Activated T-helper 2 cell treated with anti-CD3 and anti-CD28 coated beads, Interferon-gamma antibody, Interleukin-2, Interleukin-4, amounts not matched to agents 10 μg/mL and 5 μg/mL and 100 μg/mL, durations not matched to agents 14 hours and 24 hours and 36 hours (primary cell): Measurements from ENCODE around the gene TRIP13. TPM values are rescaled to one million over a fixed set of nuclear protein-coding genes. Genes with fewer than 3 reads are reported as not detected.
"Not testable (repeated sequence)": the region's sequence is repeated elsewhere in the genome, so short reads cannot be mapped to it uniquely, and the experiment has no call there.

Experiments
- DNase-seq: peaks from one replicate; pipeline ENCODE4 v3.0.0; 2021; ENCODE audit warnings: low spot score
- H3K27ac Mint-ChIP-seq: one replicate; pipeline ENCODE4 v1.8.0; 2021; ENCODE audit warnings: mixed read lengths
- H3K27me3 Mint-ChIP-seq: one replicate; pipeline ENCODE4 v1.8.0; 2021; ENCODE audit warnings: low read depth, mixed read lengths
- H3K36me3 Mint-ChIP-seq: one replicate; pipeline ENCODE4 v1.8.0; 2021; ENCODE audit warnings: low read depth, mixed read lengths
- H3K4me1 Mint-ChIP-seq: one replicate; pipeline ENCODE4 v1.8.0; 2021; ENCODE audit warnings: low read depth, mixed read lengths
- H3K4me3 Mint-ChIP-seq: one replicate; pipeline ENCODE4 v1.8.0; 2021; ENCODE audit warnings: low read depth, mild to moderate bottlenecking, moderate library complexity, mixed read lengths
- H3K9me3 Mint-ChIP-seq: one replicate; pipeline ENCODE4 v1.8.0; 2021; ENCODE audit warnings: mixed read lengths
- intact Hi-C: fragments of 100-400 bp; cut with micrococcal nuclease; formaldehyde crosslinking; loops from one replicate; pipeline ENCODE4 v1.15.1; 2023
- total RNA-seq: library from RNA; stranded (reverse); gene quantifications from 2 replicates; pipeline ENCODE4 v1.2.3, GENCODE V29; 2022

The TRIP13 gene
- total RNA-seq, 1 donor from 2014 or later = 37.6 TPM

DNA sequence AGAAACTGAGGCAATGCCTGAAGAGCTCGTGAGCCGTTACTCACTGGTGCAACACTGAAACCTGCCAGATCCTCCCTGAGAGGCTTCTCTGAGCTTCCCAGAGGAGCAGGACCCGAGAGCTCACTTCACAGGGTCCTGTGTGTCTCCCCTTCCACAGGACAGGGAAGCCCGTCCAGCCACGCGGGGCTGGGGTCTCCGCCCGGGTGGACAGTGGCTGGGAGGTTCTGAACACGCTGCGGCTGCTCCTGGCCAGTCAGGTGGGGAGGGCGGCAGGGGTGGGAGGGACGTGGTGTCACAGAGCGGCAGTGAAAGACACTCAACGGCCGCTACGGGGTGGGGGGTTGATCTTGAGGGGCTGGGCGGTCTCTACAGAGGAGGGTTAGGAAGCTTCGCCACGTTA, 41.6 kb upstream of the TRIP13 start:
- no peak for DNase-seq
- Mint-ChIP-seq H3K4me3 (no peak overlapping the region), H3K9me3 (no peaks in the 10 kb centered on the region), H3K36me3 (no peaks in the 10 kb centered on the region), H3K4me1 (no peaks in the 10 kb centered on the region), H3K27me3 (no peaks in the 10 kb centered on the region), H3K27ac (no peak overlapping the region)
- intact Hi-C loops = no loop called here

DNA sequence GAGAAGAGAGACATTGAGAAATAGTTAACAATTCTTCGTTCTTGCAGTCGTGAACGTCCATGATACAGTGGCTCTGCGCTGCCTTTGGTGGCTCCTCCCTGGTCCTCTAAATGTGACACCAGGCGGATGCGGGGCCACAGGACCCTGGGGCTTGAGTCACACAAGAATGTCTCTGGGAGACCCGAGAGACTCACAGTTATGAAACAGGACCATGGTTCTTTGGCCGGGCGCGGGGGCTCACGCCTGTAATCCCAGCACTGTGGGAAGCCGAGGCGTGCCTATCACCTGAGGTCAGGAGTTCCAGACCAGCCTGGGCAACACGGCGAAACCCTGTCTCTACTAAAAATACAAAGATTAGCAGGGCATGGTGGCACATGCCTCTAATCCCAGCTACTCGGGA, 41.1 kb upstream of the TRIP13 start:
- H3K4me1 Mint-ChIP-seq = no peaks in the 10 kb centered on the region
- no peaks in the 10 kb centered on the region for H3K36me3 Mint-ChIP-seq
- H3K9me3 Mint-ChIP-seq = no peaks in the 10 kb centered on the region
- DNase-seq = no peak
- intact Hi-C loops = no loop called here
- H3K27me3 Mint-ChIP-seq = no peaks in the 10 kb centered on the region
- no peak overlapping the region for H3K27ac Mint-ChIP-seq
- H3K4me3 Mint-ChIP-seq = no peak overlapping the region

DNA sequence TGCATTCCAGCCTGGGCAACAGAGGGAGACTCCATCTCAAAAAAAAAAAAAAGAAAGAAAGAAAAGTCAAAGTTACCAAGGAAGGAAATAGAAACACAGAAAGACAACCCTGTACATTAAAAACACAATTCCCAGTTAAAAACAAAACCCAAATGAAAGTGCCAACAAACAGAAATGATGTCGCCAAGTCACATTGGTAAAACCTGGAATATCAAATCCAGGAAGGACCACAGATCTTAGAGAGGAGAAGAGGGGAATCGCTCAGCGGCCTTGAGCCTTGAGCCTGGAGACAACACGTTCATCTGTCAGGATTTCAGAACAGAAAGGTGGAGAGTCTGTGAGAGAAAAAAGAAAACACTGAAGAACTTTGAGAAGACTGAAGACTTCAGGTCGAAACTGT, 40.7 kb upstream of the TRIP13 start:
- Mint-ChIP-seq H3K4me1 (no peaks in the 10 kb centered on the region), H3K36me3 (no peaks in the 10 kb centered on the region), H3K9me3 (no peaks in the 10 kb centered on the region), H3K4me3 (no peak overlapping the region), H3K27ac (no peak overlapping the region), H3K27me3 (no peaks in the 10 kb centered on the region)
- intact Hi-C loops = no loop called here
- no peak for DNase-seq

DNA sequence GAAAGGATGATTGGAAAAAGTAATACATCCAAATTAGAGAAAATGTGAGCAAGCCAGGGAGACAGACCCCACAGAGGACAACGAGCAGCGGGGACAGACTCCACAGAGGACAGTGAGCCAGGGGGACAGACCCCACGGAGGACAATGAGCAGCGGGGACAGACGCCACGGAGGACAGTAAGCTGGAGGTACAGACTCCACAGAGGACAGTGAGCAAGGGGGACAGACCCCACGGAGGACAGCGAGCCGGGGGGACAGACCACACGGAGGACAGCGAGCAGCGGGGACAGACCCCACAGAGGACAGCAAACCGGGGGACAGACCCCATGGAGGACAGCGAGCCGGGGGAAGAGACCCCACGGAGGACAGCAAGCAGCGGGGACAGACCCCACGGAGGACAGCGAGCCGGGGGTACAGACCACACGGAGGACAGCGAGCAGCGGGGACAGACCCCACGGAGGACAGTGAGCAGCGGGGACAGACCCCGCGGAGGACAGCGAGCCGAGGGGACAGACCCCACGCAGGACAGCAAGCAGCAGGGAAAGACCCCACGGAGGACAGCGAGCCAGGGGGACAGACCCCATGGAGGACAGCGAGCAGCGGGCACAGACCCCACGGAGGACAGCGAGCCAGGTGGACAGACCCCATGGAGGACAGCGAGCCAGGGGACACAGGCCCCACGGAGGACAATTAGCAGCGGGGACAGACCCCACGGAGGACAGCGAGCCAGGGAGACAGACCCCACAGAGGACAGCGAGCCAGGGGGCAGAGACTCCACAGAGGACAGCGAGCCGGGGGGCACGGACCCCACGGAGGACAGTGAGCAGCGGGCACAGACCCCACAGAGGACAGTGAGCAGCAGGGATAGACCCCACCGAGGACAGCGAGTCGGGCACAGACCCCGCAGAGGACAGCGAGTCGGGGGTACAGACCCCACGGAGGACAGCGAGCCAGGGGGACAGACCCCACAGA, 40.0 kb upstream of the TRIP13 start:
- no peak overlapping the region for H3K4me3 Mint-ChIP-seq
- H3K27me3 Mint-ChIP-seq = no peaks in the 10 kb centered on the region
- no peak overlapping the region for H3K27ac Mint-ChIP-seq
- H3K4me1 Mint-ChIP-seq = no peaks in the 10 kb centered on the region
- intact Hi-C loops = no loop called here
- DNase-seq = no peak
- H3K9me3 Mint-ChIP-seq = no peaks in the 10 kb centered on the region
- no peaks in the 10 kb centered on the region for H3K36me3 Mint-ChIP-seq

GRCh38 chr5:853416-854090, 39.1 kb upstream of the TRIP13 start:
- H3K9me3 Mint-ChIP-seq, H3K36me3 Mint-ChIP-seq, DNase-seq, H3K27me3 Mint-ChIP-seq, H3K27ac Mint-ChIP-seq, H3K4me3 Mint-ChIP-seq, intact Hi-C loops, H3K4me1 Mint-ChIP-seq: not testable (repeated sequence)

GRCh38 chr5:854217-854616, 38.5 kb upstream of the TRIP13 start:
- H3K9me3 Mint-ChIP-seq = no peaks in the 10 kb centered on the region
- H3K4me1 Mint-ChIP-seq = no peaks in the 10 kb centered on the region
- no peaks in the 10 kb centered on the region for H3K27me3 Mint-ChIP-seq
- DNase-seq = no peak
- intact Hi-C loops = no loop called here
- no peaks in the 10 kb centered on the region for H3K36me3 Mint-ChIP-seq
- no peak overlapping the region for H3K4me3 Mint-ChIP-seq
- H3K27ac Mint-ChIP-seq = no peak overlapping the region

- H3K4me1 Mint-ChIP-seq = no peaks in the 10 kb centered on the region
- no peaks in the 10 kb centered on the region for H3K9me3 Mint-ChIP-seq
- H3K27ac Mint-ChIP-seq = no peak overlapping the region
- H3K27me3 Mint-ChIP-seq = no peaks in the 10 kb centered on the region
- intact Hi-C loops = no loop called here
- H3K4me3 Mint-ChIP-seq = no peak overlapping the region
- no peak for DNase-seq
- no peaks in the 10 kb centered on the region for H3K36me3 Mint-ChIP-seq
Measured at GRCh38 chr5:854966-855743, 37.5 kb upstream of the TRIP13 start.

DNA sequence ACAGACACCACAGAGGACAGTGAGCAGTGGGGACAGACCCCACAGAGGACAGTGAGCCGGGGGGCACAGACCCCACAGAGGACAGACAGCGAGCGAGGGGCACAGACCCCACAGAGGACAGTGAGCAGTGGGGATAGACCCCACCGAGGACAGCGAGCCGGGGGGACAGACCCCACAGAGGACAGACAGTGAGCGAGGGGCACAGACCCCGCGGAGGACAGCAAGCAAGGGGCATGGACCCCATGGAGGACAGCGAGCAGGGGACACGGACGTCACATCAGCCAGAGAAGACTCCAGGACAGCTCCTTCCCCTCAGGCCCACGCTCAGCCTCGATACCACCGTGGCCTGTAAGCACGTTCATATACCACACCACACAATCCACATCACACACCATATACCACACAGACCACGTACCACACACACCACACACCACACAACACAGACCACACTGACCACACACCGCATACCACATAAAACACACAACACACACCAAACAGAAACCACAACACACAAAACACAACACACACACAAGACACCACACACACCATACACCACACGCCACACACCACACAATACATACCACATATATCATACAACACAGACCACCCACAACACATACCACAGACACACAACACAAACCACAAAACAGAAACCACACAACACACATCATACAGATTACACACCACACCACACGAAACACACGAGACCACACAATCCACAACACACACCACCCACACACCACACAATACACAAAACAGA, 36.7 kb upstream of the TRIP13 start:
- no peak overlapping the region for H3K4me3 Mint-ChIP-seq
- no peak for DNase-seq
- H3K4me1 Mint-ChIP-seq = no peaks in the 10 kb centered on the region
- H3K9me3 Mint-ChIP-seq = no peaks in the 10 kb centered on the region
- no peaks in the 10 kb centered on the region for H3K36me3 Mint-ChIP-seq
- no peak overlapping the region for H3K27ac Mint-ChIP-seq
- intact Hi-C loops = no loop called here
- H3K27me3 Mint-ChIP-seq = no peaks in the 10 kb centered on the region

GRCh38 chr5:856531-857425, 35.9 kb upstream of the TRIP13 start:
- Mint-ChIP-seq H3K9me3 (no peaks in the 10 kb centered on the region), H3K4me3 (no peak overlapping the region), H3K36me3 (no peaks in the 10 kb centered on the region), H3K27ac (no peak overlapping the region), H3K27me3 (no peaks in the 10 kb centered on the region), H3K4me1 (no peaks in the 10 kb centered on the region)
- no peak for DNase-seq
- intact Hi-C loops = no loop called here

GRCh38 chr5:858726-859125, 34.0 kb upstream of the TRIP13 start:
- no peak overlapping the region for H3K4me3 Mint-ChIP-seq
- H3K4me1 Mint-ChIP-seq = no peaks in the 10 kb centered on the region
- peaks cover 4% of the 10 kb centered on the region for H3K36me3 Mint-ChIP-seq
- intact Hi-C loops = no loop called here
- H3K27ac Mint-ChIP-seq = no peak overlapping the region
- DNase-seq = no peak
- no peaks in the 10 kb centered on the region for H3K9me3 Mint-ChIP-seq
- no peaks in the 10 kb centered on the region for H3K27me3 Mint-ChIP-seq

GRCh38 chr5:859391-859790, 33.3 kb upstream of the TRIP13 start:
- intact Hi-C loops = no loop called here
- no peak for DNase-seq
- Mint-ChIP-seq H3K36me3 (peaks cover 11% of the 10 kb centered on the region), H3K9me3 (no peaks in the 10 kb centered on the region), H3K4me3 (no peak overlapping the region), H3K27me3 (no peaks in the 10 kb centered on the region), H3K4me1 (no peaks in the 10 kb centered on the region), H3K27ac (no peak overlapping the region)
